ENCODE data around the gene CEP170B. TPM values are rescaled to one million over a fixed set of nuclear protein-coding genes. Genes with fewer than 3 reads are reported as not detected.

CEP170B gene
- total RNA-seq, 1 donor from 2014 or later, result 1.6 TPM

GRCh38 chr14:104866451-104867370 lies 1.6 kb downstream of the CEP170B start:
- Histone ChIP-seq H3K4me3 (ENCODE audit: low read length in 3 of 3) (peak overlapping the region; percentile 63 to 73 (median 67)), H3K27ac (ENCODE audit: low read depth, low read length) (no peak overlapping the region)

GRCh38 chr14:104867371-104868059 lies 2.4 kb downstream of the CEP170B start:
- H3K27ac ChIP-seq (ENCODE audit: low read depth, low read length), result no peak overlapping the region

More at GRCh38 chr14:104866451-104867370, 1.6 kb downstream of the CEP170B start:
- Histone ChIP-seq H3K27me3 (ENCODE audit: control insufficient read depth in 3 of 3, insufficient read depth in 3 of 3, low read length in 3 of 3) (peaks cover 6 to 29% (median 10%) of the 10 kb centered on the region in 3 donors), H3K4me1 (ENCODE audit: control insufficient read depth in 3 of 3, insufficient read depth in 3 of 3, low read length in 3 of 3) (peaks cover 13 to 27% (median 17%) of the 10 kb centered on the region in 3 donors), H3K9ac (ENCODE audit: low read depth in 1 of 3, low read length in 3 of 3) (peak overlapping the region; percentile 61 to 79 (median 67)), H3K36me3 (ENCODE audit: control insufficient read depth in 3 of 3, insufficient read depth in 3 of 3, low read length in 3 of 3) (peaks cover 0 to 3% (median 2%) of the 10 kb centered on the region in 3 donors), H3K9me3 (ENCODE audit: control insufficient read depth in 3 of 3, low read length in 3 of 3) (no peaks in the 10 kb centered on the region)

GRCh38 chr14:104868060-104868740 lies 3.1 kb downstream of the CEP170B start:
- H3K27ac ChIP-seq (ENCODE audit: low read depth, low read length), result no peak overlapping the region
- no peak overlapping the region for H3K4me3 ChIP-seq (ENCODE audit: low read length in 3 of 3)
- H3K27me3 ChIP-seq (ENCODE audit: control insufficient read depth in 3 of 3, insufficient read depth in 3 of 3, low read length in 3 of 3), result peaks cover 6 to 19% (median 10%) of the 10 kb centered on the region in 3 donors
- peaks cover 0 to 3% (median 2%) of the 10 kb centered on the region in 3 donors for H3K36me3 ChIP-seq (ENCODE audit: control insufficient read depth in 3 of 3, insufficient read depth in 3 of 3, low read length in 3 of 3)
- no peak overlapping the region for H3K9ac ChIP-seq (ENCODE audit: low read depth in 1 of 3, low read length in 3 of 3)
- H3K9me3 ChIP-seq (ENCODE audit: control insufficient read depth in 3 of 3, low read length in 3 of 3), result no peaks in the 10 kb centered on the region
- peaks cover 21 to 40% (median 27%) of the 10 kb centered on the region in 3 donors for H3K4me1 ChIP-seq (ENCODE audit: control insufficient read depth in 3 of 3, insufficient read depth in 3 of 3, low read length in 3 of 3)

More at GRCh38 chr14:104867371-104868059, 2.4 kb downstream of the CEP170B start:
- Histone ChIP-seq H3K9me3 (ENCODE audit: control insufficient read depth in 3 of 3, low read length in 3 of 3) (no peaks in the 10 kb centered on the region), H3K4me1 (ENCODE audit: control insufficient read depth in 3 of 3, insufficient read depth in 3 of 3, low read length in 3 of 3) (peaks cover 15 to 35% (median 22%) of the 10 kb centered on the region in 3 donors), H3K36me3 (ENCODE audit: control insufficient read depth in 3 of 3, insufficient read depth in 3 of 3, low read length in 3 of 3) (peaks cover 0 to 3% (median 2%) of the 10 kb centered on the region in 3 donors), H3K9ac (ENCODE audit: low read depth in 1 of 3, low read length in 3 of 3) (no peak overlapping the region), H3K4me3 (ENCODE audit: low read length in 3 of 3) (no peak overlapping the region), H3K27me3 (ENCODE audit: control insufficient read depth in 3 of 3, insufficient read depth in 3 of 3, low read length in 3 of 3) (peaks cover 6 to 26% (median 10%) of the 10 kb centered on the region in 3 donors)

GRCh38 chr14:104868811-104869572 lies 3.9 kb downstream of the CEP170B start:
- Histone ChIP-seq H3K9ac (ENCODE audit: low read depth in 1 of 3, low read length in 3 of 3) (no peak overlapping the region), H3K4me1 (ENCODE audit: control insufficient read depth in 3 of 3, insufficient read depth in 3 of 3, low read length in 3 of 3) (peaks cover 21 to 40% (median 27%) of the 10 kb centered on the region in 3 donors), H3K27me3 (ENCODE audit: control insufficient read depth in 3 of 3, insufficient read depth in 3 of 3, low read length in 3 of 3) (peaks cover 6 to 14% (median 7%) of the 10 kb centered on the region in 3 donors), H3K4me3 (ENCODE audit: low read length in 3 of 3) (no peak overlapping the region), H3K27ac (ENCODE audit: low read depth, low read length) (no peak overlapping the region), H3K9me3 (ENCODE audit: control insufficient read depth in 3 of 3, low read length in 3 of 3) (no peaks in the 10 kb centered on the region), H3K36me3 (ENCODE audit: control insufficient read depth in 3 of 3, insufficient read depth in 3 of 3, low read length in 3 of 3) (peaks cover 0 to 3% (median 2%) of the 10 kb centered on the region in 3 donors)

GRCh38 chr14:104869669-104870367 lies 4.8 kb downstream of the CEP170B start:
- no peak overlapping the region for H3K4me3 ChIP-seq (ENCODE audit: low read length in 3 of 3)
- H3K27me3 ChIP-seq (ENCODE audit: control insufficient read depth in 3 of 3, insufficient read depth in 3 of 3, low read length in 3 of 3), result peaks cover 0 to 6% (median 0%) of the 10 kb centered on the region in 3 donors
- peaks cover 0 to 3% (median 2%) of the 10 kb centered on the region in 3 donors for H3K36me3 ChIP-seq (ENCODE audit: control insufficient read depth in 3 of 3, insufficient read depth in 3 of 3, low read length in 3 of 3)
- no peak overlapping the region for H3K27ac ChIP-seq (ENCODE audit: low read depth, low read length)
- no peaks in the 10 kb centered on the region for H3K9me3 ChIP-seq (ENCODE audit: control insufficient read depth in 3 of 3, low read length in 3 of 3)
- H3K4me1 ChIP-seq (ENCODE audit: control insufficient read depth in 3 of 3, insufficient read depth in 3 of 3, low read length in 3 of 3), result peaks cover 16 to 32% (median 21%) of the 10 kb centered on the region in 3 donors
- H3K9ac ChIP-seq (ENCODE audit: low read depth in 1 of 3, low read length in 3 of 3), result no peak overlapping the region

- no peaks in the 10 kb centered on the region for H3K9me3 ChIP-seq (ENCODE audit: control insufficient read depth in 3 of 3, low read length in 3 of 3)
- peaks cover 0 to 6% (median 0%) of the 10 kb centered on the region in 3 donors for H3K27me3 ChIP-seq (ENCODE audit: control insufficient read depth in 3 of 3, insufficient read depth in 3 of 3, low read length in 3 of 3)
- H3K4me3 ChIP-seq (ENCODE audit: low read length in 3 of 3), result no peak overlapping the region
- no peak overlapping the region for H3K27ac ChIP-seq (ENCODE audit: low read depth, low read length)
- peaks cover 16 to 32% (median 21%) of the 10 kb centered on the region in 3 donors for H3K4me1 ChIP-seq (ENCODE audit: control insufficient read depth in 3 of 3, insufficient read depth in 3 of 3, low read length in 3 of 3)
- peaks cover 0 to 3% (median 2%) of the 10 kb centered on the region in 3 donors for H3K36me3 ChIP-seq (ENCODE audit: control insufficient read depth in 3 of 3, insufficient read depth in 3 of 3, low read length in 3 of 3)
- no peak overlapping the region for H3K9ac ChIP-seq (ENCODE audit: low read depth in 1 of 3, low read length in 3 of 3)
Observed at GRCh38 chr14:104870368-104871144, 5.5 kb downstream of the CEP170B start.

- Histone ChIP-seq H3K27me3 (ENCODE audit: control insufficient read depth in 3 of 3, insufficient read depth in 3 of 3, low read length in 3 of 3) (peaks cover 0 to 5% (median 0%) of the 10 kb centered on the region in 3 donors), H3K9me3 (ENCODE audit: control insufficient read depth in 3 of 3, low read length in 3 of 3) (no peaks in the 10 kb centered on the region), H3K36me3 (ENCODE audit: control insufficient read depth in 3 of 3, insufficient read depth in 3 of 3, low read length in 3 of 3) (peaks cover 0 to 3% (median 2%) of the 10 kb centered on the region in 3 donors), H3K4me3 (ENCODE audit: low read length in 3 of 3) (no peak overlapping the region), H3K4me1 (ENCODE audit: control insufficient read depth in 3 of 3, insufficient read depth in 3 of 3, low read length in 3 of 3) (peaks cover 13 to 27% (median 16%) of the 10 kb centered on the region in 3 donors), H3K9ac (ENCODE audit: low read depth in 1 of 3, low read length in 3 of 3) (no peak overlapping the region), H3K27ac (ENCODE audit: low read depth, low read length) (no peak overlapping the region)
Observed at GRCh38 chr14:104871145-104871655, 6.1 kb downstream of the CEP170B start.

All from skeletal muscle tissue (tissue), 4 donors.